SK-N-SH (cell line): ENCODE measurements around the gene KLF13.

ENCODE experiments used
- EP300 ChIP-seq, 2 experiments: IDR thresholded peaks; 2 replicates each; pipeline versions ENCODE4 v1.4.0 to v1.6.1; 2012; ENCODE audit warnings: borderline replicate concordance in 1 of 2, low read depth in 1 of 2, low read length in 1 of 2
- RFX5 ChIP-seq: IDR thresholded peaks from 2 replicates; pipeline ENCODE4 v1.6.1; 2012; ENCODE audit warnings: mild to moderate bottlenecking, improper control_type of control experiment, low read length
- TF ChIP-seq, protein P1 (sequence below): fragments of 200-600 bp; sonication (generic); IDR thresholded peaks from 2 replicates; pipeline ENCODE4 v1.6.1; 2017; ENCODE audit warnings: antibody characterized with exemption, mild to moderate bottlenecking, moderate library complexity
- TF ChIP-seq, protein P2 (sequence below): IDR thresholded peaks from 2 replicates; pipeline ENCODE4 v1.4.0; 2012; ENCODE audit warnings: low read depth
- TF ChIP-seq, protein P3 (sequence below): fragments of 150-350 bp; IDR thresholded peaks from 2 replicates; pipeline ENCODE4 v1.6.1; 2017; ENCODE audit warnings: antibody characterized with exemption, low read length, low read depth, borderline replicate concordance

DNA sequence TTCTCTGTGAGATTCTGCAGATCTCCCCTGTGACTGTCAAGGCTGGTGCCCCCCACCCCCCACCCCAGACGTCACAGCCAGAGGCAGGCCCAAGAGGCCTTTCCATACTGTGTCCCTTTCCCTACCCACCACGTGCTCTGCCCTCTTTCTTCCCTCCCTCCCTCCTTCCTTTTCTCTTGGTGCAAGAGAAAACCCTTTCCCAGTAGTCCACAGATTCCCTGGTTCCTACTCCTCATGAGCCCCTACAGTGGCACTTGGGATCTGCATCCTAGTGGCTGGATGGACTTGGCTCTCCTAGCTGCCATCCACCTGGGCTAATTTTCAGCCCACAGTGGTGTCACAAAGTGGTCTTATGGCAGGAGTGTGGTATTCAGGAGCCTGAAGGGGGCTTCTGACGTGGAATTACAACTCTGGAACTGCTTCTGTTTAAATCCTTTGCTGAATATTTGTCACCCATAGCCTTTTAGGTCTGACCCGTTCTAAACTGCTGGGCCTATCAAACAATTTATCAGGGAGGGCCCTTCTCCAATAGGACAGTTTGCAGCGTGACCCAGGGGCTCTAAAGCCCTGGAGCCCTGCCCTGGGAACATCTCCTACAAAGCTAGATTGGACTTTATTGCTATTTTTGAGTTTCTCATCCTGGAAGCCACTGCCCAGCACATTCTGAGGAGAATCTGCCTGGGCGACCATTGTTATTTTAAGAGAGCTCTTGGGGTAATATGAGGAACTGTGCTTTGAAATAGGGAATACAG lies 35.3 kb downstream of the KLF13 start:
- TF ChIP-seq RFX5 (no peak), EP300 (IDR thresholded peaks at IDR 0.05; ENCODE audit: borderline replicate concordance in 1 of 2, low read depth in 1 of 2, low read length in 1 of 2) (no peak)
- TF ChIP-seq, protein P1, sequence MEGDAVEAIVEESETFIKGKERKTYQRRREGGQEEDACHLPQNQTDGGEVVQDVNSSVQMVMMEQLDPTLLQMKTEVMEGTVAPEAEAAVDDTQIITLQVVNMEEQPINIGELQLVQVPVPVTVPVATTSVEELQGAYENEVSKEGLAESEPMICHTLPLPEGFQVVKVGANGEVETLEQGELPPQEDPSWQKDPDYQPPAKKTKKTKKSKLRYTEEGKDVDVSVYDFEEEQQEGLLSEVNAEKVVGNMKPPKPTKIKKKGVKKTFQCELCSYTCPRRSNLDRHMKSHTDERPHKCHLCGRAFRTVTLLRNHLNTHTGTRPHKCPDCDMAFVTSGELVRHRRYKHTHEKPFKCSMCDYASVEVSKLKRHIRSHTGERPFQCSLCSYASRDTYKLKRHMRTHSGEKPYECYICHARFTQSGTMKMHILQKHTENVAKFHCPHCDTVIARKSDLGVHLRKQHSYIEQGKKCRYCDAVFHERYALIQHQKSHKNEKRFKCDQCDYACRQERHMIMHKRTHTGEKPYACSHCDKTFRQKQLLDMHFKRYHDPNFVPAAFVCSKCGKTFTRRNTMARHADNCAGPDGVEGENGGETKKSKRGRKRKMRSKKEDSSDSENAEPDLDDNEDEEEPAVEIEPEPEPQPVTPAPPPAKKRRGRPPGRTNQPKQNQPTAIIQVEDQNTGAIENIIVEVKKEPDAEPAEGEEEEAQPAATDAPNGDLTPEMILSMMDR: no peak
- TF ChIP-seq, protein P2, sequence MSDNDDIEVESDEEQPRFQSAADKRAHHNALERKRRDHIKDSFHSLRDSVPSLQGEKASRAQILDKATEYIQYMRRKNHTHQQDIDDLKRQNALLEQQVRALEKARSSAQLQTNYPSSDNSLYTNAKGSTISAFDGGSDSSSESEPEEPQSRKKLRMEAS: no peak
- TF ChIP-seq, protein P3, sequence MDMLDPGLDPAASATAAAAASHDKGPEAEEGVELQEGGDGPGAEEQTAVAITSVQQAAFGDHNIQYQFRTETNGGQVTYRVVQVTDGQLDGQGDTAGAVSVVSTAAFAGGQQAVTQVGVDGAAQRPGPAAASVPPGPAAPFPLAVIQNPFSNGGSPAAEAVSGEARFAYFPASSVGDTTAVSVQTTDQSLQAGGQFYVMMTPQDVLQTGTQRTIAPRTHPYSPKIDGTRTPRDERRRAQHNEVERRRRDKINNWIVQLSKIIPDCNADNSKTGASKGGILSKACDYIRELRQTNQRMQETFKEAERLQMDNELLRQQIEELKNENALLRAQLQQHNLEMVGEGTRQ: no peak
